Karpas-422 (cell line): ENCODE results near the gene MAD1L1. TPM values are rescaled to one million over a fixed set of nuclear protein-coding genes. Genes with fewer than 3 reads are reported as not detected.
"Not testable (repeated sequence)": the region's sequence is repeated elsewhere in the genome, so short reads cannot be mapped to it uniquely, and the experiment has no call there.

ENCODE experiments used
- DNase-seq: peaks from one replicate; pipeline ENCODE4 v3.0.0-alpha.2; 2015
- H2AFZ ChIP-seq: fragments of 200-600 bp; sonication (generic); 2 replicates; pipeline ENCODE4 v1.6.1; 2014; ENCODE audit warnings: antibody characterized with exemption, low read length, mixed read lengths
- H3K27ac ChIP-seq: fragments of 200-600 bp; sonication (generic); 2 replicates; pipeline ENCODE4 v1.5.1; 2014; ENCODE audit warnings: mild to moderate bottlenecking, low read length, moderate library complexity
- H3K27me3 ChIP-seq: fragments of 200-600 bp; sonication (generic); 2 replicates; pipeline ENCODE4 v1.6.1; 2014; ENCODE audit warnings: low read length, mixed read lengths
- H3K36me3 ChIP-seq: fragments of 200-600 bp; sonication (generic); 2 replicates; pipeline ENCODE4 v1.6.1; 2014; ENCODE audit warnings: low read length, mixed read lengths; ENCODE audit not compliant: insufficient read depth
- H3K4me1 ChIP-seq: fragments of 200-600 bp; sonication (generic); 2 replicates; pipeline ENCODE4 v1.6.1; 2014; ENCODE audit warnings: mild to moderate bottlenecking, low read length, mixed read lengths
- H3K4me2 ChIP-seq: fragments of 200-600 bp; sonication (generic); 2 replicates; pipeline ENCODE4 v1.6.1; 2014; ENCODE audit warnings: low read length, low read depth, mild to moderate bottlenecking; ENCODE audit not compliant: poor library complexity, severe bottlenecking
- H3K4me3 ChIP-seq: fragments of 200-600 bp; sonication (generic); 2 replicates; pipeline ENCODE4 v1.5.1; 2014; ENCODE audit warnings: mild to moderate bottlenecking, antibody characterized with exemption, low read length, mixed read lengths
- H3K79me2 ChIP-seq: fragments of 200-600 bp; sonication (generic); 2 replicates; pipeline ENCODE4 v1.6.1; 2014; ENCODE audit warnings: mild to moderate bottlenecking, low read length, mixed read lengths
- H3K9ac ChIP-seq: fragments of 200-600 bp; sonication (generic); 2 replicates; pipeline ENCODE4 v1.6.0; 2014; ENCODE audit warnings: low read length
- H3K9me2 ChIP-seq: fragments of 200-600 bp; sonication (generic), shearing (Covaris generic); replicated peaks from 2 replicates; pipeline ENCODE4 v1.6.0; 2014; ENCODE audit warnings: mild to moderate bottlenecking, low read length, moderate library complexity; ENCODE audit not compliant: insufficient read depth
- H3K9me3 ChIP-seq: fragments of 300-700, 200-600 bp; sonication (generic); 2 replicates; pipeline ENCODE4 v1.6.1; 2014; ENCODE audit warnings: low read length, mixed read lengths
- H4K20me1 ChIP-seq: fragments of 200-600 bp; sonication (generic); 2 replicates; pipeline ENCODE4 v1.6.1; 2014; ENCODE audit warnings: mild to moderate bottlenecking, antibody characterized with exemption, low read length, low read depth; ENCODE audit not compliant: insufficient read depth
- total RNA-seq: library from RNA; depleted of rRNA; stranded (reverse); fragments of >200 nt; shearing (Covaris generic); gene quantifications from 2 replicates; pipeline ENCODE4 v1.2.3, GENCODE V29; 2014; ENCODE audit warnings: low replicate concordance

Gene MAD1L1
- total RNA-seq, 1 experiment from 2014 or later = 38.6 TPM

GRCh38 chr7:2274666-2275065 lies 41.9 kb upstream of the MAD1L1 start:
- Histone ChIP-seq H3K27me3 (no peaks in the 10 kb centered on the region), H4K20me1 (no peaks in the 10 kb centered on the region), H3K36me3 (no peaks in the 10 kb centered on the region), H3K4me2 (no peak overlapping the region), H3K9ac (no peak overlapping the region), H3K9me2 (no peaks in the 10 kb centered on the region), H3K4me1 (no peaks in the 10 kb centered on the region), H2AFZ (no peak overlapping the region), H3K4me3 (no peak overlapping the region), H3K27ac (no peak overlapping the region), H3K79me2 (no peaks in the 10 kb centered on the region), H3K9me3 (no peaks in the 10 kb centered on the region)
- no peak for DNase-seq

GRCh38 chr7:2273866-2274265 lies 41.1 kb upstream of the MAD1L1 start:
- no peak overlapping the region for H3K4me3 ChIP-seq
- no peaks in the 10 kb centered on the region for H4K20me1 ChIP-seq
- no peak overlapping the region for H2AFZ ChIP-seq
- H3K9ac ChIP-seq = no peak overlapping the region
- H3K9me2 ChIP-seq = no peaks in the 10 kb centered on the region
- no peaks in the 10 kb centered on the region for H3K36me3 ChIP-seq
- H3K27me3 ChIP-seq = no peaks in the 10 kb centered on the region
- H3K4me2 ChIP-seq = no peak overlapping the region
- H3K9me3 ChIP-seq = no peaks in the 10 kb centered on the region
- no peaks in the 10 kb centered on the region for H3K4me1 ChIP-seq
- H3K79me2 ChIP-seq = no peaks in the 10 kb centered on the region
- no peak for DNase-seq
- H3K27ac ChIP-seq = no peak overlapping the region

- Histone ChIP-seq H3K9ac (no peak overlapping the region), H3K9me3 (no peaks in the 10 kb centered on the region), H3K79me2 (no peaks in the 10 kb centered on the region), H4K20me1 (no peaks in the 10 kb centered on the region), H3K9me2 (no peaks in the 10 kb centered on the region), H3K27ac (no peak overlapping the region), H3K36me3 (no peaks in the 10 kb centered on the region), H3K4me3 (no peak overlapping the region), H3K4me2 (no peak overlapping the region), H3K27me3 (no peaks in the 10 kb centered on the region), H2AFZ (no peak overlapping the region), H3K4me1 (no peaks in the 10 kb centered on the region)
- DNase-seq = no peak
These were observed 39.3 kb upstream of the MAD1L1 start for GRCh38 chr7:2272031-2272430.

- no peaks in the 10 kb centered on the region for H3K27me3 ChIP-seq
These were observed 38.7 kb upstream of the MAD1L1 start for GRCh38 chr7:2271273-2272026.

GRCh38 chr7:2270495-2270894 lies 37.8 kb upstream of the MAD1L1 start:
- H3K36me3 ChIP-seq = no peaks in the 10 kb centered on the region
- no peaks in the 10 kb centered on the region for H3K27me3 ChIP-seq
- no peaks in the 10 kb centered on the region for H3K79me2 ChIP-seq
- no peak overlapping the region for H3K9ac ChIP-seq
- no peak overlapping the region for H3K4me3 ChIP-seq
- H3K27ac ChIP-seq = no peak overlapping the region
- no peaks in the 10 kb centered on the region for H4K20me1 ChIP-seq
- DNase-seq = no peak
- no peaks in the 10 kb centered on the region for H3K4me1 ChIP-seq
- no peaks in the 10 kb centered on the region for H3K9me3 ChIP-seq
- no peak overlapping the region for H3K4me2 ChIP-seq
- H3K9me2 ChIP-seq = no peaks in the 10 kb centered on the region
- no peak overlapping the region for H2AFZ ChIP-seq

More at GRCh38 chr7:2271273-2272026, 38.7 kb upstream of the MAD1L1 start:
- H3K27ac ChIP-seq = no peak overlapping the region
- no peaks in the 10 kb centered on the region for H4K20me1 ChIP-seq
- H3K9ac ChIP-seq = no peak overlapping the region
- DNase-seq = no peak
- H2AFZ ChIP-seq = no peak overlapping the region
- no peaks in the 10 kb centered on the region for H3K36me3 ChIP-seq
- no peaks in the 10 kb centered on the region for H3K9me2 ChIP-seq
- H3K4me1 ChIP-seq = no peaks in the 10 kb centered on the region
- H3K79me2 ChIP-seq = no peaks in the 10 kb centered on the region
- no peak overlapping the region for H3K4me2 ChIP-seq
- no peak overlapping the region for H3K4me3 ChIP-seq
- H3K9me3 ChIP-seq = no peaks in the 10 kb centered on the region

GRCh38 chr7:2269991-2270460 lies 37.3 kb upstream of the MAD1L1 start:
- H3K4me2 ChIP-seq = no peak overlapping the region
- no peaks in the 10 kb centered on the region for H3K9me3 ChIP-seq
- no peak overlapping the region for H2AFZ ChIP-seq
- no peaks in the 10 kb centered on the region for H3K27me3 ChIP-seq
- no peaks in the 10 kb centered on the region for H3K9me2 ChIP-seq
- no peak overlapping the region for H3K9ac ChIP-seq
- H3K36me3 ChIP-seq = no peaks in the 10 kb centered on the region
- H4K20me1 ChIP-seq = no peaks in the 10 kb centered on the region
- H3K4me1 ChIP-seq = no peaks in the 10 kb centered on the region
- H3K4me3 ChIP-seq = no peak overlapping the region
- H3K79me2 ChIP-seq = no peaks in the 10 kb centered on the region
- H3K27ac ChIP-seq = no peak overlapping the region
- no peak for DNase-seq

GRCh38 chr7:2269089-2269990 lies 36.6 kb upstream of the MAD1L1 start:
- not testable (repeated sequence) for H3K36me3 ChIP-seq, H3K27me3 ChIP-seq, H3K4me1 ChIP-seq, DNase-seq, H3K9ac ChIP-seq, H3K4me3 ChIP-seq, H3K9me2 ChIP-seq, H3K9me3 ChIP-seq, H3K79me2 ChIP-seq, H2AFZ ChIP-seq, H4K20me1 ChIP-seq, H3K27ac ChIP-seq, H3K4me2 ChIP-seq

- Histone ChIP-seq H3K36me3 (no peaks in the 10 kb centered on the region), H3K4me2 (no peak overlapping the region)
These were observed 34.2 kb upstream of the MAD1L1 start for GRCh38 chr7:2266911-2267310.

More at GRCh38 chr7:2266911-2267310, 34.2 kb upstream of the MAD1L1 start:
- H4K20me1 ChIP-seq = no peaks in the 10 kb centered on the region
- H3K9me3 ChIP-seq = no peaks in the 10 kb centered on the region
- DNase-seq = no peak
- H3K9me2 ChIP-seq = no peaks in the 10 kb centered on the region
- H3K4me3 ChIP-seq = no peak overlapping the region
- no peak overlapping the region for H3K9ac ChIP-seq
- H3K79me2 ChIP-seq = no peaks in the 10 kb centered on the region
- H3K4me1 ChIP-seq = no peaks in the 10 kb centered on the region
- H2AFZ ChIP-seq = no peak overlapping the region
- no peaks in the 10 kb centered on the region for H3K27me3 ChIP-seq
- no peak overlapping the region for H3K27ac ChIP-seq
